ENCODE data around the gene EID1. TPM values are rescaled to one million over a fixed set of nuclear protein-coding genes. Genes with fewer than 3 reads are reported as not detected.

Gene EID1, protein sequence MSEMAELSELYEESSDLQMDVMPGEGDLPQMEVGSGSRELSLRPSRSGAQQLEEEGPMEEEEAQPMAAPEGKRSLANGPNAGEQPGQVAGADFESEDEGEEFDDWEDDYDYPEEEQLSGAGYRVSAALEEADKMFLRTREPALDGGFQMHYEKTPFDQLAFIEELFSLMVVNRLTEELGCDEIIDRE
- 102 TPM for total RNA-seq (2021; ENCODE audit: unreplicated experiment)
- 203 TPM for polyA plus RNA-seq (2012; ENCODE audit: insufficient read length)
- Bru-seq, nascent RNA = percentile 96 among the genes with signal in this experiment
- percentile 99 among the genes with signal in this experiment for BruChase-seq, experiment 1, labeled RNA remaining after a 2-hour chase
- percentile 100 among the genes with signal in this experiment for BruChase-seq, experiment 2, labeled RNA remaining after a 6-hour chase
- long read RNA-seq, transcript EID1-201 (1 exons, 2,298 nt) = major isoform, 240 of 241 reads
- long read RNA-seq, partial matches to known transcripts = 0 of 241 reads
- long read RNA-seq, other reads (novel, unspliced or antisense) = 1 of 241 reads

GRCh38 chr15:48877630-48878595 is at the start of gene EID1:
Gene EID1, plus strand, starts transcription at chr15:48878134. Its CDS starts 43 bp downstream, at chr15:48878177.
- Histone ChIP-seq H3K4me1 (ENCODE audit: control insufficient read depth, insufficient read depth, low read length) (peaks cover 15% of the 10 kb centered on the region; the same call in 1 of the 2 replicates), H3K27ac (ENCODE audit: low read length) (peak within 1 kb of the TSS; percentile 97), H3K36me3 (ENCODE audit: control insufficient read depth, insufficient read depth, low read length) (peaks cover 6% of the 10 kb centered on the region; the same call in 1 of the 2 replicates), H3K9me3 (ENCODE audit: control insufficient read depth, insufficient read depth, low read depth, low read length) (no peaks in the 10 kb centered on the region), H3K27me3 (ENCODE audit: control insufficient read depth, insufficient read depth, low read length) (peaks cover 8% of the 10 kb centered on the region; the same call in 1 of the 2 replicates), H3K4me3 (ENCODE audit: low read depth in 2 of 2, low read length in 2 of 2) (peak within 1 kb of the TSS; percentile 79 to 98)
- ChIA-PET POLR2A (no interaction called here), CTCF (interaction anchor here (0.5 to 1.1 kb wide), 4 partner anchors 16 to 1268 kb away, joined by 3 to 10 read pairs (median 3); no protein-coding TSS in a partner anchor)
- TF ChIP-seq CTCF (IDR thresholded peaks at IDR 0.05) = no peak
- TF ChIP-seq SIN3A (IDR thresholded peaks at IDR 0.05; ENCODE audit: borderline replicate concordance, insufficient read depth, low read depth, low read length) = peak; percentile 51; the same call in 1 of the 2 replicates
- peak; percentile 95 for TF ChIP-seq POLR2AphosphoS5 (IDR thresholded peaks at IDR 0.05; ENCODE audit: low read depth, low read length)
- peak; percentile 73 for TF ChIP-seq TCF7L2 (IDR thresholded peaks at IDR 0.05; ENCODE audit: low read depth, low read length)
- in situ Hi-C loops (cut with HindIII; ENCODE audit: low pct_unique_long_range_greater_than_20kb, low sequenced_read_pairs) (no loop called here), intact Hi-C loops (cut with micrococcal nuclease; ENCODE audit: unreplicated experiment) (no loop called here)
- TSS peak; percentile 98 for BruUV-seq (replicated peaks)
- DNase-seq (ENCODE audit: low read depth, low spot score) (peak; percentile 88), ATAC-seq (peak; percentile 100)

DNA sequence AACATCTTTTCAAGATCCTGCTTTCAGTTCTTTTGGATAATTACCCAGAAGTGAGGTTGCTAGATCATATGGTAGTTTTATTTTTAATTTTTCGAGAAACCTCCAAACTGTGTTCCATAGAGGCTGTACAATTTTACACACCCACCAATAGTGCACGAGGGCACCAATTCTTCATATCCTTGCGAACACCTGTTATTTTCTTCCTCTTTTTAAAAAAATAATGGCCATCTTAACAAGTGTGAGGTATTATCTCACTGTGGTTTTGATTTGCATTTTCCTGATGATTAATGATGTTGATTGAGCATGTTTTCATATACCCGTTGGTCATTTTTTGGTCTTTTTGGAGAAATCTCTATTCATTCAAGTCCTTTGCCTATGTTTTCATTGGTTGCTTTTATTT is 49.5 kb upstream of the EID1 start:
- Histone ChIP-seq H3K9me3 (ENCODE audit: control insufficient read depth, insufficient read depth, low read depth, low read length) (no peaks in the 10 kb centered on the region), H3K4me3 (ENCODE audit: low read depth in 2 of 2, low read length in 2 of 2) (no peak overlapping the region), H3K27ac (ENCODE audit: low read length) (no peak overlapping the region), H3K27me3 (ENCODE audit: control insufficient read depth, insufficient read depth, low read length) (no peaks in the 10 kb centered on the region), H3K4me1 (ENCODE audit: control insufficient read depth, insufficient read depth, low read length) (no peaks in the 10 kb centered on the region), H3K36me3 (ENCODE audit: control insufficient read depth, insufficient read depth, low read length) (no peaks in the 10 kb centered on the region)
- in situ Hi-C loops (cut with HindIII; ENCODE audit: low pct_unique_long_range_greater_than_20kb, low sequenced_read_pairs) (no loop called here), intact Hi-C loops (cut with micrococcal nuclease; ENCODE audit: unreplicated experiment) (no loop called here)
- no peak for ATAC-seq
- no peak for TF ChIP-seq TCF7L2 (IDR thresholded peaks at IDR 0.05; ENCODE audit: low read depth, low read length)
- TF ChIP-seq CTCF (IDR thresholded peaks at IDR 0.05) = no peak
- TF ChIP-seq SIN3A (IDR thresholded peaks at IDR 0.05; ENCODE audit: borderline replicate concordance, insufficient read depth, low read depth, low read length) = no peak
- no peak for TF ChIP-seq REST (IDR thresholded peaks at IDR 0.05; ENCODE audit: insufficient read depth in 1 of 2, low read depth in 2 of 2, low read length in 1 of 2)
- no peak for TF ChIP-seq POLR2AphosphoS5 (IDR thresholded peaks at IDR 0.05; ENCODE audit: low read depth, low read length)
- BruUV-seq (replicated peaks) = no TSS peak
- ChIA-PET POLR2A (no interaction called here), CTCF (no interaction called here)
- no peak for DNase-seq (ENCODE audit: low read depth, low spot score)
